OCI-LY1 (cell line): ENCODE measurements around the gene DACH1.

ENCODE experiments used
- CTCF ChIP-seq: fragments of 200-600 bp; sonication (generic), shearing (Covaris generic); IDR thresholded peaks from 2 replicates; pipeline ENCODE4 v1.5.1; 2017; ENCODE audit warnings: mild to moderate bottlenecking, antibody characterized with exemption, low read length, moderate library complexity, mixed read lengths
- EZH2 ChIP-seq: fragments of 200-600 bp; sonication (generic), shearing (Covaris generic); IDR thresholded peaks from 2 replicates; pipeline ENCODE4 v1.8.0; 2017; ENCODE audit warnings: borderline replicate concordance, mixed run types, mild to moderate bottlenecking, antibody characterized with exemption, low read length, moderate library complexity, mixed read lengths

GRCh38 chr13:71830323-71830722 lies 36.7 kb downstream of the DACH1 start:
- TF ChIP-seq EZH2, result no peak
- TF ChIP-seq CTCF, result no peak
